H1 (cell line): ENCODE measurements around the gene GADL1. TPM values are rescaled to one million over a fixed set of nuclear protein-coding genes. Genes with fewer than 3 reads are reported as not detected.

Experiments
- CTCF ChIA-PET: fragments of 300-600 bp; sonication (Branson Sonifier 250); formaldehyde crosslinking; loops from one replicate; lab custom pipeline; 2021; ENCODE audit not compliant: partially characterized antibody; lab: Charles Lee
- POLR2A ChIA-PET: fragments of 300-600 bp; sonication (Branson Sonifier 250); formaldehyde crosslinking; loops from one replicate; lab custom pipeline; 2021; ENCODE audit warnings: inconsistent platforms; ENCODE audit not compliant: partially characterized antibody; lab: Charles Lee
- DNase-seq, 2 experiments: peaks; one replicate each; pipeline versions ENCODE4 v3.0.0 to v3.0.0-alpha.2; 2010 to 2022; ENCODE audit warnings: low spot score in 2 of 2, low read depth in 1 of 2, mixed read lengths in 1 of 2
- FAIRE-seq: peaks from 2 replicates; lab custom pipeline; 2011; peaks lifted over from hg19 to GRCh38; lab: Jason Lieb, UNC
- H2AFZ ChIP-seq: 2 replicates; pipeline ENCODE4 v1.8.1; 2012; ENCODE audit warnings: low read length, inconsistent platforms
- H2AK5ac ChIP-seq: 2 replicates; pipeline ENCODE4 v1.6.1; 2013; ENCODE audit warnings: low read depth, low read length
- H2BK120ac ChIP-seq: replicated peaks from 2 replicates; pipeline ENCODE3; 2013; ENCODE audit warnings: low read depth, low read length, inconsistent platforms
- H2BK12ac ChIP-seq: 2 replicates; pipeline ENCODE4 v1.6.1; 2013; ENCODE audit warnings: low read depth, low read length
- H2BK15ac ChIP-seq: 2 replicates; pipeline ENCODE4 v1.6.1; 2013; ENCODE audit warnings: low read length
- H2BK20ac ChIP-seq: 2 replicates; pipeline ENCODE4 v1.6.1; 2013; ENCODE audit warnings: low read length
- H2BK5ac ChIP-seq: 2 replicates; pipeline ENCODE4 v1.6.1; 2013; ENCODE audit warnings: low read depth, low read length
- H3K14ac ChIP-seq: 2 replicates; pipeline ENCODE4 v1.6.1; 2013; ENCODE audit warnings: inconsistent platforms; ENCODE audit not compliant: insufficient read length
- H3K18ac ChIP-seq: 2 replicates; pipeline ENCODE4 v1.6.1; 2013; ENCODE audit warnings: low read length; ENCODE audit errors: extremely low read depth
- H3K23ac ChIP-seq: 2 replicates; pipeline ENCODE4 v1.6.1; 2013; ENCODE audit warnings: inconsistent platforms; ENCODE audit not compliant: insufficient read length
- H3K23me2 ChIP-seq: 2 replicates; pipeline ENCODE4 v1.6.1; 2013; ENCODE audit warnings: low read depth, low read length
- H3K27ac ChIP-seq: 2 replicates; pipeline ENCODE4 v1.6.1; 2011; ENCODE audit warnings: low read depth, low read length, inconsistent platforms
- H3K27me3 ChIP-seq, 4 experiments: replicated peaks in 1 of 4; 1 replicate in 1 of 4; 2 replicates in 3 of 4; pipeline versions ENCODE4 v1.6.1 to v1.8.1; 2011 to 2013; ENCODE audit warnings: low read length in 3 of 4, mild to moderate bottlenecking in 3 of 4, inconsistent platforms in 2 of 4, mixed read lengths in 2 of 4, moderate library complexity in 1 of 4; ENCODE audit not compliant: control insufficient read depth in 3 of 4, insufficient read depth in 3 of 4; ENCODE audit errors: extremely low read depth in 1 of 4
- H3K36me3 ChIP-seq, 4 experiments: 2 replicates each; pipeline versions ENCODE4 v1.6.1 to v1.8.1; 2011 to 2013; ENCODE audit warnings: mild to moderate bottlenecking in 4 of 4, low read length in 3 of 4, moderate library complexity in 2 of 4, control low read depth in 1 of 4, inconsistent platforms in 1 of 4; ENCODE audit not compliant: insufficient read depth in 4 of 4, control insufficient read depth in 2 of 4
- H3K4ac ChIP-seq: replicated peaks from 2 replicates; pipeline ENCODE3; 2013; ENCODE audit warnings: low read length, low read depth, mixed read lengths, inconsistent platforms; ENCODE audit not compliant: insufficient read length
- H3K4me1 ChIP-seq, 4 experiments: replicated peaks in 1 of 4; 1 replicate in 1 of 4; 2 replicates in 3 of 4; pipeline versions ENCODE4 v1.6.1 to v1.8.1; 2011 to 2013; ENCODE audit warnings: low read length in 3 of 4, inconsistent platforms in 2 of 4, mixed read lengths in 1 of 4; ENCODE audit not compliant: insufficient read depth in 4 of 4, control insufficient read depth in 3 of 4
- H3K4me2 ChIP-seq, 2 experiments: 2 replicates each; pipeline versions ENCODE4 v1.6.1 to v1.8.1; 2011 to 2013; ENCODE audit warnings: low read depth in 2 of 2, low read length in 2 of 2, control low read depth in 1 of 2, inconsistent platforms in 1 of 2, mild to moderate bottlenecking in 1 of 2; ENCODE audit not compliant: insufficient read depth in 1 of 2
- H3K4me3 ChIP-seq, 4 experiments: fragments of 200-600, 300-600 bp in 1 of 4; sonication (generic), shearing (Covaris generic), sonication (Bioruptor Twin) in 1 of 4; 2 replicates each; pipeline versions ENCODE4 v1.5.1 to v1.8.1; 2011 to 2016; ENCODE audit warnings: low read length in 4 of 4, low read depth in 3 of 4, control low read depth in 2 of 4, inconsistent platforms in 2 of 4, mild to moderate bottlenecking in 2 of 4, mixed read lengths in 1 of 4, moderate library complexity in 1 of 4; ENCODE audit not compliant: insufficient read depth in 2 of 4; ENCODE audit errors: extremely low read depth in 1 of 4
- H3K56ac ChIP-seq: replicated peaks from 2 replicates; pipeline ENCODE3; 2013; ENCODE audit warnings: low read depth, mild to moderate bottlenecking, mixed read lengths, low read length, inconsistent platforms; ENCODE audit not compliant: insufficient read length
- H3K79me1 ChIP-seq: 2 replicates; pipeline ENCODE4 v1.6.1; 2013; ENCODE audit warnings: low read depth, low read length, control low read depth
- H3K79me2 ChIP-seq, 2 experiments: 2 replicates each; pipeline versions ENCODE4 v1.6.1 to v1.8.1; 2012 to 2013; ENCODE audit warnings: low read length in 2 of 2, mild to moderate bottlenecking in 2 of 2, inconsistent platforms in 1 of 2; ENCODE audit not compliant: insufficient read depth in 2 of 2, control insufficient read depth in 1 of 2
- H3K9ac ChIP-seq, 4 experiments: replicated peaks in 1 of 4; 1 replicate in 1 of 4; 2 replicates in 3 of 4; pipeline versions ENCODE4 v1.6.1 to v1.8.1; 2011 to 2013; ENCODE audit warnings: low read depth in 3 of 4, low read length in 3 of 4, control low read depth in 2 of 4, mild to moderate bottlenecking in 2 of 4, moderate library complexity in 2 of 4, inconsistent platforms in 1 of 4; ENCODE audit errors: extremely low read depth in 1 of 4
- H3K9me3 ChIP-seq, 2 experiments: 2 replicates each; pipeline versions ENCODE4 v1.6.1 to v1.8.1; 2012 to 2013; ENCODE audit warnings: mild to moderate bottlenecking in 2 of 2, moderate library complexity in 2 of 2, control low read depth in 1 of 2, inconsistent platforms in 1 of 2, low read depth in 1 of 2, low read length in 1 of 2, mixed read lengths in 1 of 2; ENCODE audit not compliant: insufficient read depth in 2 of 2
- H4K20me1 ChIP-seq, 2 experiments: replicated peaks in 1 of 2; 2 replicates each; pipeline versions ENCODE3 to v1.8.1; 2011 to 2013; ENCODE audit warnings: inconsistent platforms in 2 of 2, low read length in 2 of 2, mild to moderate bottlenecking in 1 of 2; ENCODE audit not compliant: insufficient read depth in 2 of 2, control insufficient read depth in 1 of 2
- H4K5ac ChIP-seq: 2 replicates; pipeline ENCODE4 v1.6.1; 2013; ENCODE audit warnings: low read length, low read depth, mixed read lengths, inconsistent platforms; ENCODE audit not compliant: insufficient read length
- H4K8ac ChIP-seq: 2 replicates; pipeline ENCODE4 v1.8.0; 2013; ENCODE audit warnings: mild to moderate bottlenecking, moderate library complexity, low read length, inconsistent platforms; ENCODE audit not compliant: insufficient read depth; ENCODE audit errors: extremely low read depth
- H4K91ac ChIP-seq: replicated peaks from 2 replicates; pipeline ENCODE3; 2013; ENCODE audit warnings: low read length, mixed read lengths, inconsistent platforms; ENCODE audit not compliant: insufficient read length
- ASH2L ChIP-seq: fragments of 200-600, 300-600 bp; sonication (generic); IDR thresholded peaks from one replicate; pipeline ENCODE4 v1.7.1; 2017; ENCODE audit warnings: low read length
- BRCA1 ChIP-seq: IDR thresholded peaks from 2 replicates; pipeline ENCODE4 v1.6.1; 2012; ENCODE audit warnings: low read depth, low read length, improper control_type of control experiment
- EP300 ChIP-seq, 2 experiments: IDR thresholded peaks; 1 replicate in 1 of 2; 2 replicates in 1 of 2; pipeline ENCODE4 v1.6.1; 2011 to 2012; ENCODE audit warnings: low read depth in 2 of 2, low read length in 2 of 2, mild to moderate bottlenecking in 2 of 2, borderline replicate concordance in 1 of 2, inconsistent platforms in 1 of 2, moderate library complexity in 1 of 2
- FOSL1 ChIP-seq: IDR thresholded peaks from 2 replicates; pipeline ENCODE4 v1.6.1; 2011; ENCODE audit warnings: mild to moderate bottlenecking, low read depth, low read length, moderate library complexity; ENCODE audit not compliant: insufficient read depth
- NANOG ChIP-seq: IDR thresholded peaks from 2 replicates; pipeline ENCODE4 v1.6.1; 2011; ENCODE audit warnings: low read length, low read depth, mild to moderate bottlenecking, inconsistent platforms; ENCODE audit not compliant: insufficient read depth, poor library complexity, severe bottlenecking
- PHF8 ChIP-seq: fragments of 200-600 bp; sonication (generic); conservative IDR thresholded peaks from 2 replicates; pipeline ENCODE4 v1.7.1; 2012; ENCODE audit warnings: low read depth, mild to moderate bottlenecking, inconsistent platforms, low read length, moderate library complexity
- POLR2AphosphoS5 ChIP-seq: IDR thresholded peaks from 2 replicates; pipeline ENCODE4 v1.6.1; 2011; ENCODE audit warnings: low read depth, low read length
- POU5F1 ChIP-seq: IDR thresholded peaks from 2 replicates; pipeline ENCODE4 v1.6.1; 2011; ENCODE audit warnings: low read depth, mild to moderate bottlenecking, low read length, moderate library complexity
- RFX5 ChIP-seq: IDR thresholded peaks from 2 replicates; pipeline ENCODE4 v1.6.1; 2011; ENCODE audit warnings: low read depth, low read length, improper control_type of control experiment, borderline replicate concordance
- SIX5 ChIP-seq: IDR thresholded peaks from 2 replicates; pipeline ENCODE4 v1.6.1; 2011; ENCODE audit warnings: mild to moderate bottlenecking, low read depth, low read length
- SUZ12 ChIP-seq: fragments of 200-600 bp; sonication (generic); IDR thresholded peaks from 2 replicates; pipeline ENCODE4 v1.6.1; 2012; ENCODE audit warnings: mild to moderate bottlenecking, inconsistent platforms, low read length, moderate library complexity, mixed read lengths
- TEAD4 ChIP-seq: IDR thresholded peaks from 2 replicates; pipeline ENCODE4 v1.6.1; 2012; ENCODE audit warnings: low read depth, low read length, inconsistent platforms, mixed read lengths
- YY1 ChIP-seq: IDR thresholded peaks from 2 replicates; pipeline ENCODE4 v1.6.1; 2011; ENCODE audit warnings: low read depth, mild to moderate bottlenecking, low read length
- WGBS, 2 experiments: shearing (Covaris generic) in 1 of 2; methylation state at CpG; one replicate each; pipeline versions ENCODE4 v1.1.6 to v1.1.7; 2013 to 2015; ENCODE audit warnings: low lambda C conversion rate in 2 of 2, mixed read lengths in 2 of 2, inconsistent platforms in 1 of 2, low coverage in 1 of 2, missing lambda C conversion rate in 1 of 2; ENCODE audit not compliant: insufficient replicate concordance in 2 of 2, insufficient coverage in 1 of 2, insufficient read length in 1 of 2; ENCODE audit errors: extremely low coverage in 1 of 2, missing lambda C conversion rate in 1 of 2; 5-methylcytosine and 5-hydroxymethylcytosine counted together
- polyA plus RNA-seq, 7 experiments: library from polyadenylated mRNA; depleted of rRNA in 3 of 7; stranded (reverse) in 5 of 7; unstranded in 2 of 7; fragments of >200 nt in 5 of 7; fragments of 200-250 nt in 2 of 7; gene quantifications; 1 replicate in 5 of 7; 2 replicates in 1 of 7; 4 replicates in 1 of 7; pipeline versions ENCODE4 v1.2.1 to v1.2.3, GENCODE V29; 2011 to 2013; ENCODE audit warnings: missing spikeins in 2 of 7, mixed read lengths in 2 of 7
- total RNA-seq: library from RNA; stranded (reverse); fragmentation: NEBNext Ultra II Directional; extraction: Animal tissue kit (Norgen Biotek cat#: 25700); gene quantifications from 2 replicates; pipeline ENCODE4 v1.2.1, GENCODE V29; 2021
- TF ChIP-seq, protein P1 (sequence below): IDR thresholded peaks from 2 replicates; pipeline ENCODE4 v1.6.1; 2012; ENCODE audit warnings: inconsistent platforms

Gene GADL1
- total and polyA plus RNA-seq, 2 of the 8 experiments (the other 6 are each of a cell fraction or from before 2014, with no cell fraction given), result 0.03 to 0.30 TPM

DNA sequence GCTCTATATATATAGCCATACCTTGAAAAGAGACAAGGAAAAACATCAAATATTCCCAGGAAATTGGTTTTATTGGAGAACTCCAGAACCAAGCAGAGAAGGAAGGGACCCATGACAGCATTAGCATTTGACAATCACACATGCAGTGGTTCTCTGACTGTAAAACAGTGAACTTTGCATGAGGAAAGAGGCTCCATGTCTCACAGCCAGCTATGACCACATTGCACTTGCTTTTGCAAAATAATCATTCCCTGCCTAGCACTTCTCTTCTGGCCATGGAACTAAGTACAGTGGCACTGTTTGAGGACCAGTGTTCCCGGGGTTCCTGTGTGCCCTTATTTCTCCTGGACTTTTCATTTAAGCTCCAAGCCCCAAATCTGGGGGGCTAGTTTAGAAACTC lies 202.5 kb downstream of the GADL1 start:
- POLR2A ChIA-PET, result interaction anchor here (0.6 kb wide), 1 partner anchor 45 kb away, joined by 3 read pairs; no protein-coding TSS in a partner anchor
- TF ChIP-seq EP300 (IDR thresholded peaks at IDR 0.05; ENCODE audit: borderline replicate concordance in 1 of 2, low read depth in 2 of 2, low read length in 2 of 2) (no peak), SIX5 (no peak), BRCA1 (no peak), YY1 (no peak), RFX5 (no peak), FOSL1 (no peak), PHF8 (no peak), TEAD4 (no peak), ASH2L (no peak), NANOG (no peak), POU5F1 (no peak), POLR2AphosphoS5 (no peak), SUZ12 (no peak)
- TF ChIP-seq, protein P1, sequence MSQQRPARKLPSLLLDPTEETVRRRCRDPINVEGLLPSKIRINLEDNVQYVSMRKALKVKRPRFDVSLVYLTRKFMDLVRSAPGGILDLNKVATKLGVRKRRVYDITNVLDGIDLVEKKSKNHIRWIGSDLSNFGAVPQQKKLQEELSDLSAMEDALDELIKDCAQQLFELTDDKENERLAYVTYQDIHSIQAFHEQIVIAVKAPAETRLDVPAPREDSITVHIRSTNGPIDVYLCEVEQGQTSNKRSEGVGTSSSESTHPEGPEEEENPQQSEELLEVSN, result no peak

More for the DNA sequence above, 202.5 kb downstream of the GADL1 start:
- Histone ChIP-seq H3K79me2 (no peaks in the 10 kb centered on the region; a peak in 1 of 4 replicates), H3K4ac (no peak overlapping the region), H2AFZ (no peak overlapping the region), H3K18ac (no peak overlapping the region), H2BK120ac (no peak overlapping the region), H4K8ac (no peak overlapping the region), H3K4me3 (no peak overlapping the region), H2BK5ac (no peak overlapping the region), H3K23ac (no peak overlapping the region), H3K79me1 (no peaks in the 10 kb centered on the region), H2BK12ac (no peak overlapping the region), H3K36me3 (peaks cover 2 to 16% (median 5%) of the 10 kb centered on the region in 4 experiments; a peak in 5 of 8 replicates), H2BK15ac (no peak overlapping the region), H3K4me2 (no peak overlapping the region), H2BK20ac (no peak overlapping the region), H4K91ac (no peak overlapping the region), H4K20me1 (no peaks in the 10 kb centered on the region), H3K14ac (no peak overlapping the region), H3K27me3 (no peaks in the 10 kb centered on the region), H3K56ac (no peak overlapping the region), H2AK5ac (no peak overlapping the region), H3K9ac (no peak overlapping the region), H3K9me3 (no peaks in the 10 kb centered on the region), H3K23me2 (no peaks in the 10 kb centered on the region), H4K5ac (no peak overlapping the region), H3K4me1 (peaks cover 0 to 13% (median 5%) of the 10 kb centered on the region in 4 experiments; a peak in 5 of 7 replicates), H3K27ac (no peak overlapping the region)
- CTCF ChIA-PET, result interaction anchor here (1.0 to 6.3 kb wide), 8 partner anchors 12 to 605 kb away, joined by 3 to 60 read pairs (median 3); no protein-coding TSS in a partner anchor
- FAIRE-seq (no peak), DNase-seq (no peak)
- 90% methylated on average over 1 of the region's 1 CpG; no CpG with 5 or more reads in 1 of the 2 experiments for WGBS, 2 experiments
